ENCODE measurements around the gene RNF25.

DNA sequence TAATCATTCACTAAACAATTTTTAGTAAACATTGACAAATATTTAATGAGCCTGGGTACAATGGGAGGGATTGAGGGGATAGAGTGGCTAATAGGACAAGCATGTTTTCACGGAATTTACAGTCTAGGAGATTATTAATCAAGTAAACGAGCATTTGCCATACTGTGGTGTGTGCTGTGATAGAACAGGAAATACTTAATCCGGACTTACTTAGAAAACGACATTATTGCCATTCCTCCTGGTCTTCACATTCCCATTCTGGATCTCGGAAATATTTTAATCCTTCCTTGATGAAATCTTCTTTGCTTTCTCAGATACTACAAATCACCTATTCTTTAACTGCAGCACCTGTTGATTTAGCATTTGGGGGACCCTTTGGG lies 39.7 kb upstream of the RNF25 start:
- TF ChIP-seq, protein P1, sequence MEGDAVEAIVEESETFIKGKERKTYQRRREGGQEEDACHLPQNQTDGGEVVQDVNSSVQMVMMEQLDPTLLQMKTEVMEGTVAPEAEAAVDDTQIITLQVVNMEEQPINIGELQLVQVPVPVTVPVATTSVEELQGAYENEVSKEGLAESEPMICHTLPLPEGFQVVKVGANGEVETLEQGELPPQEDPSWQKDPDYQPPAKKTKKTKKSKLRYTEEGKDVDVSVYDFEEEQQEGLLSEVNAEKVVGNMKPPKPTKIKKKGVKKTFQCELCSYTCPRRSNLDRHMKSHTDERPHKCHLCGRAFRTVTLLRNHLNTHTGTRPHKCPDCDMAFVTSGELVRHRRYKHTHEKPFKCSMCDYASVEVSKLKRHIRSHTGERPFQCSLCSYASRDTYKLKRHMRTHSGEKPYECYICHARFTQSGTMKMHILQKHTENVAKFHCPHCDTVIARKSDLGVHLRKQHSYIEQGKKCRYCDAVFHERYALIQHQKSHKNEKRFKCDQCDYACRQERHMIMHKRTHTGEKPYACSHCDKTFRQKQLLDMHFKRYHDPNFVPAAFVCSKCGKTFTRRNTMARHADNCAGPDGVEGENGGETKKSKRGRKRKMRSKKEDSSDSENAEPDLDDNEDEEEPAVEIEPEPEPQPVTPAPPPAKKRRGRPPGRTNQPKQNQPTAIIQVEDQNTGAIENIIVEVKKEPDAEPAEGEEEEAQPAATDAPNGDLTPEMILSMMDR (IDR thresholded peaks at IDR 0.05 in 8 of 11, conservative IDR thresholded peaks at IDR 0.05 in 3 of 11): no peak
- no peak for TF ChIP-seq POLR2A (IDR thresholded peaks at IDR 0.05)

Data from spleen (tissue), 7 donors.